ENCODE data around the gene DES. TPM values are rescaled to one million over a fixed set of nuclear protein-coding genes. Genes with fewer than 3 reads are reported as not detected.

The DES gene
- total and polyA plus RNA-seq, 2 of the 13 experiments (the other 11 are each of a cell fraction or from before 2014, with no cell fraction given) = not detected

DNA sequence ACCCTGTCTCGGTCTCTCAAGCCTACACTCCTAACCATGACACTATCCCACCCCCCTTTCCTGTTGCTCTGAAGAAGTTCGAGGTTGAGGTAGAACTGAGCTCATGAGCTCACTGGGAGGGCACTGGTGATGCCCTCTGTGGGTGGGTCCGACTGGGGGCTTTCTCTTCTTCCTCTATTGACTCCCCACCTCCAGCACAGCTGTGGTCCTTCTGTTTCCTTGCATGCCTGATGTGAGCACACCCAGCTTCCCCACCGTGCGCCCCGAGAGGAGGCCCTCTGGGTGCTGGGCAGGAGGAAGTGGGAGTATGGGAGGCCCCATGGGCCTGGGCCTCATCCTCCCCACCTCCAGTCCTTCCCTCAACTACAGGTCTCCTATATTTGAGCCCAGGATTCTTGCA lies 37.4 kb downstream of the DES start (continued):
- TF ChIP-seq, protein P1, sequence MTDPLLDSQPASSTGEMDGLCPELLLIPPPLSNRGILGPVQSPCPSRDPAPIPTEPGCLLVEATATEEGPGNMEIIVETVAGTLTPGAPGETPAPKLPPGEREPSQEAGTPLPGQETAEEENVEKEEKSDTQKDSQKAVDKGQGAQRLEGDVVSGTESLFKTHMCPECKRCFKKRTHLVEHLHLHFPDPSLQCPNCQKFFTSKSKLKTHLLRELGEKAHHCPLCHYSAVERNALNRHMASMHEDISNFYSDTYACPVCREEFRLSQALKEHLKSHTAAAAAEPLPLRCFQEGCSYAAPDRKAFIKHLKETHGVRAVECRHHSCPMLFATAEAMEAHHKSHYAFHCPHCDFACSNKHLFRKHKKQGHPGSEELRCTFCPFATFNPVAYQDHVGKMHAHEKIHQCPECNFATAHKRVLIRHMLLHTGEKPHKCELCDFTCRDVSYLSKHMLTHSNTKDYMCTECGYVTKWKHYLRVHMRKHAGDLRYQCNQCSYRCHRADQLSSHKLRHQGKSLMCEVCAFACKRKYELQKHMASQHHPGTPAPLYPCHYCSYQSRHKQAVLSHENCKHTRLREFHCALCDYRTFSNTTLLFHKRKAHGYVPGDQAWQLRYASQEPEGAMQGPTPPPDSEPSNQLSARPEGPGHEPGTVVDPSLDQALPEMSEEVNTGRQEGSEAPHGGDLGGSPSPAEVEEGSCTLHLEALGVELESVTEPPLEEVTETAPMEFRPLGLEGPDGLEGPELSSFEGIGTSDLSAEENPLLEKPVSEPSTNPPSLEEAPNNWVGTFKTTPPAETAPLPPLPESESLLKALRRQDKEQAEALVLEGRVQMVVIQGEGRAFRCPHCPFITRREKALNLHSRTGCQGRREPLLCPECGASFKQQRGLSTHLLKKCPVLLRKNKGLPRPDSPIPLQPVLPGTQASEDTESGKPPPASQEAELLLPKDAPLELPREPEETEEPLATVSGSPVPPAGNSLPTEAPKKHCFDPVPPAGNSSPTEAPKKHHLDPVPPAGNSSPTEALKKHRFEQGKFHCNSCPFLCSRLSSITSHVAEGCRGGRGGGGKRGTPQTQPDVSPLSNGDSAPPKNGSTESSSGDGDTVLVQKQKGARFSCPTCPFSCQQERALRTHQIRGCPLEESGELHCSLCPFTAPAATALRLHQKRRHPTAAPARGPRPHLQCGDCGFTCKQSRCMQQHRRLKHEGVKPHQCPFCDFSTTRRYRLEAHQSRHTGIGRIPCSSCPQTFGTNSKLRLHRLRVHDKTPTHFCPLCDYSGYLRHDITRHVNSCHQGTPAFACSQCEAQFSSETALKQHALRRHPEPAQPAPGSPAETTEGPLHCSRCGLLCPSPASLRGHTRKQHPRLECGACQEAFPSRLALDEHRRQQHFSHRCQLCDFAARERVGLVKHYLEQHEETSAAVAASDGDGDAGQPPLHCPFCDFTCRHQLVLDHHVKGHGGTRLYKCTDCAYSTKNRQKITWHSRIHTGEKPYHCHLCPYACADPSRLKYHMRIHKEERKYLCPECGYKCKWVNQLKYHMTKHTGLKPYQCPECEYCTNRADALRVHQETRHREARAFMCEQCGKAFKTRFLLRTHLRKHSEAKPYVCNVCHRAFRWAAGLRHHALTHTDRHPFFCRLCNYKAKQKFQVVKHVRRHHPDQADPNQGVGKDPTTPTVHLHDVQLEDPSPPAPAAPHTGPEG (CRISPR knock-in tag; IDR thresholded peaks at IDR 0.05) = no peak

DNA sequence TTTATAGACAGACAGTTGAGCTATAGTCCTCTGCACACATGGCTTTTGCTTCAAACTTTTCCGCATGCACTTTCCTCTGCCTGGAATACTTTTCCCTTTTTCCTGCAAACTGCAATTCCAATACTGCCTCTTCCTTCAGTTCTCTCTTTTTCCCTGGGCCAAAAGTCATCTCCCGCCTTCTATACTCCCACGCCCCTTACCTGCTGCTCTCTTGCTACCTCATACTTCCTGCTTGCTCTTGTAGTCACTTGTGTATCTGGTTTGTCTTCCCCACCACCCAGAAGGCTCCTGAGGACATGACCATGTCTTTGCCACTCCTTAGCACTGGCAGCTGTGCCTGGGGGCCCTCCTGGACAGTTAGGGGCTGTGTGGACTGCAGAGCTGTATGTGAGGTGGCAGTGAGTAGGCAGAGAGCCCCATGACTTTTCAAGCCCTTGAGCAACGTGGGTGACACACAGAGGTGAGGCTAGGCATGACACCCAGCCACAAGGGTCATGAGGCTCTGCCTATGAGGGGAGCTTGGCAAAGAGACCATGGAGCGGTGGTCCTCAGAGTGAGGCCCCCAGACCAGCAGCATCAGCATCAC lies 39.7 kb downstream of the DES start:
- no peak overlapping the region for H3K4me2 ChIP-seq (ENCODE audit: low read depth, low read length)
- H3K9ac ChIP-seq (ENCODE audit: insufficient read depth, low read depth, low read length) = no peak overlapping the region
- H3K79me2 ChIP-seq (ENCODE audit: insufficient read depth, low read length) = no peaks in the 10 kb centered on the region
- 36% methylated on average over 5 of the region's 5 CpGs for WGBS (ENCODE audit: low lambda C conversion rate)
- ATAC-seq (peak; percentile 76), FAIRE-seq (peak; percentile 36), DNase-seq (ENCODE audit: low spot score) (no peak)
- H3K4me1 ChIP-seq (ENCODE audit: insufficient read depth, low read length) = peaks cover 10% of the 10 kb centered on the region; the same call in 1 of the 2 replicates
- CTCF ChIA-PET (ENCODE audit: low intra/inter-chr PET ratio, low total read pairs) = no interaction called here
- H2AFZ ChIP-seq (ENCODE audit: low read length) = no peak overlapping the region
- no peaks in the 10 kb centered on the region for H3K36me3 ChIP-seq (replicated peaks in 1 of 2; ENCODE audit: control insufficient read depth in 1 of 2, insufficient read depth in 2 of 2, low read length in 2 of 2)
- in situ Hi-C loops (cut with HindIII; ENCODE audit: extremely low pct_ligation_motif_present, low pct_unique_long_range_greater_than_20kb) = no loop called here
- TF ChIP-seq XRCC5 (optimal IDR thresholded peaks at IDR 0.05; ENCODE audit: low read length) = peak; percentile 38
- no peak for TF ChIP-seq ZNF75D (CRISPR knock-in tag; IDR thresholded peaks at IDR 0.05; ENCODE audit: borderline replicate concordance)
- TF ChIP-seq IRF2 (CRISPR knock-in tag; IDR thresholded peaks at IDR 0.05) = no peak
- TF ChIP-seq ZNF136 (CRISPR knock-in tag; IDR thresholded peaks at IDR 0.05; ENCODE audit: low read depth) = no peak
- TF ChIP-seq, protein P2, sequence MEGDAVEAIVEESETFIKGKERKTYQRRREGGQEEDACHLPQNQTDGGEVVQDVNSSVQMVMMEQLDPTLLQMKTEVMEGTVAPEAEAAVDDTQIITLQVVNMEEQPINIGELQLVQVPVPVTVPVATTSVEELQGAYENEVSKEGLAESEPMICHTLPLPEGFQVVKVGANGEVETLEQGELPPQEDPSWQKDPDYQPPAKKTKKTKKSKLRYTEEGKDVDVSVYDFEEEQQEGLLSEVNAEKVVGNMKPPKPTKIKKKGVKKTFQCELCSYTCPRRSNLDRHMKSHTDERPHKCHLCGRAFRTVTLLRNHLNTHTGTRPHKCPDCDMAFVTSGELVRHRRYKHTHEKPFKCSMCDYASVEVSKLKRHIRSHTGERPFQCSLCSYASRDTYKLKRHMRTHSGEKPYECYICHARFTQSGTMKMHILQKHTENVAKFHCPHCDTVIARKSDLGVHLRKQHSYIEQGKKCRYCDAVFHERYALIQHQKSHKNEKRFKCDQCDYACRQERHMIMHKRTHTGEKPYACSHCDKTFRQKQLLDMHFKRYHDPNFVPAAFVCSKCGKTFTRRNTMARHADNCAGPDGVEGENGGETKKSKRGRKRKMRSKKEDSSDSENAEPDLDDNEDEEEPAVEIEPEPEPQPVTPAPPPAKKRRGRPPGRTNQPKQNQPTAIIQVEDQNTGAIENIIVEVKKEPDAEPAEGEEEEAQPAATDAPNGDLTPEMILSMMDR (CRISPR knock-in tag; IDR thresholded peaks at IDR 0.05) = peak; percentile 51
- TF ChIP-seq ZNF660 (CRISPR knock-in tag; IDR thresholded peaks at IDR 0.05; ENCODE audit: borderline replicate concordance, low read depth) = no peak
- 0 out of 2 replicates have a peak, but pooled peaks have one; percentile 10 for TF ChIP-seq SMC3 (IDR thresholded peaks at IDR 0.05; ENCODE audit: low read length)
- TF ChIP-seq POGK (CRISPR knock-in tag; conservative IDR thresholded peaks at IDR 0.05) = no peak
- peaks cover 8 to 83% of the 10 kb centered on the region in 2 experiments for H3K27me3 ChIP-seq (ENCODE audit: control insufficient read depth in 1 of 2, insufficient read depth in 2 of 2, low read length in 2 of 2)
- intact Hi-C loops (cut with micrococcal nuclease; ENCODE audit: unreplicated experiment) = loop anchor here (2.0 kb wide), 2 partner anchors 27 to 55 kb away; no protein-coding TSS in a partner anchor
- BruUV-seq (replicated peaks) = no TSS peak
- POLR2A ChIA-PET = interaction anchor here (1.2 kb wide), 1 partner anchor 11 kb away, joined by 3 read pairs; no protein-coding TSS in a partner anchor
- H3K9me3 ChIP-seq (ENCODE audit: low read length) = no peaks in the 10 kb centered on the region
- no peak overlapping the region for H3K4me3 ChIP-seq (replicated peaks in 1 of 3; ENCODE audit: insufficient read depth in 1 of 3, low read depth in 2 of 3, low read length in 3 of 3)
- no peaks in the 10 kb centered on the region; the same call in 1 of the 2 replicates for H4K20me1 ChIP-seq (ENCODE audit: insufficient read depth, low read length)
- H3K27ac ChIP-seq (ENCODE audit: extremely low read length, insufficient read depth, low read length) = no peak overlapping the region

Measured in HepG2 (cell line).